BLaER1 treated with 17β-estradiol and CSF1 and Interleukin-3, amounts not matched to agents 10 nM and 100 nM (cell line): ENCODE results near the gene TNPO2.
A peak's percentile ranks its signal among the peaks of the same experiment; 100 is the strongest.

Source experiments
- H3K27ac ChIP-seq, 11 experiments: shearing (Covaris generic); formaldehyde crosslinking; 2 replicates each; pipeline ENCODE4 v1.8.1; 2022
- H3K27me3 ChIP-seq, 11 experiments: shearing (Covaris generic); formaldehyde crosslinking; 2 replicates each; pipeline ENCODE4 v1.8.1; 2022
- H3K36me3 ChIP-seq, 11 experiments: shearing (Covaris generic); formaldehyde crosslinking; 2 replicates each; pipeline ENCODE4 v1.8.1; 2022
- H3K4me1 ChIP-seq, 10 experiments: shearing (Covaris generic); formaldehyde crosslinking; 2 replicates each; pipeline ENCODE4 v1.8.1; 2022
- H3K4me2 ChIP-seq, 11 experiments: shearing (Covaris generic); formaldehyde crosslinking; 2 replicates each; pipeline ENCODE4 v1.8.1; 2022
- H3K4me3 ChIP-seq, 10 experiments: shearing (Covaris generic); formaldehyde crosslinking; 2 replicates each; pipeline ENCODE4 v1.8.1; 2022
- H3K9ac ChIP-seq, 11 experiments: shearing (Covaris generic); formaldehyde crosslinking; 2 replicates each; pipeline ENCODE4 v1.8.1; 2022
- H3K9me3 ChIP-seq, 11 experiments: shearing (Covaris generic); formaldehyde crosslinking; replicated peaks in 1 of 11; 2 replicates each; pipeline ENCODE4 v1.8.1; 2022
- H4K20me1 ChIP-seq, 11 experiments: shearing (Covaris generic); formaldehyde crosslinking; 2 replicates each; pipeline ENCODE4 v1.8.1; 2022
- Cebpa-rat ChIP-seq, 11 experiments: shearing (Covaris generic); IDR thresholded peaks; 2 replicates each; pipeline ENCODE4 v1.8.1; 2022

Gene TNPO2

DNA sequence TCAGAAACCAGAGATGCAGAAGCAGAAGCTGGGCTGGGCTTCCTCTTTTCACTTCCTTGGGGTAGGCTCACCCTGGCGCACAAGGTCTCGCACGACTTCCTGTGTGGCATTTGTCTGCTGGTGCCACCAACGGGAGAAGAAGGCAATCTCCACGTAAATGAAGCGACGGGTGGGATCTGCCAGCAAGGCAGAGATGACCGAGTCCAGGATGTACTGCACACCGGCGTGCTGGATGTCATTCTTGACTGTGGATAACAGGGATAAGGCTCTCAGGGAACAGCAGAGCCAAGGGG is 58.5 kb downstream of the TNPO2 start:
- H3K9me3 ChIP-seq = no peaks in the 10 kb centered on the region
- peak overlapping the region; percentile 50 to 99 (median 82); a peak in 21 of 22 replicates for H3K27ac ChIP-seq
- H3K4me3 ChIP-seq = peak overlapping the region; percentile 75 to 96 (median 88)
- H3K4me2 ChIP-seq = peak overlapping the region; percentile 96 to 100 (median 99)
- peaks cover 0 to 19% (median 2%) of the 10 kb centered on the region in 11 experiments; a peak in 8 of 22 replicates for H4K20me1 ChIP-seq
- no peaks in the 10 kb centered on the region for H3K27me3 ChIP-seq
- H3K9ac ChIP-seq = peak overlapping the region; percentile 84 to 99 (median 95); a peak in 21 of 22 replicates
- H3K4me1 ChIP-seq = peaks cover 41 to 47% (median 45%) of the 10 kb centered on the region in 10 experiments
- H3K36me3 ChIP-seq = peaks cover 47 to 59% (median 55%) of the 10 kb centered on the region in 11 experiments
- TF ChIP-seq Cebpa-rat (IDR thresholded peaks at IDR 0.05) = no peak

DNA sequence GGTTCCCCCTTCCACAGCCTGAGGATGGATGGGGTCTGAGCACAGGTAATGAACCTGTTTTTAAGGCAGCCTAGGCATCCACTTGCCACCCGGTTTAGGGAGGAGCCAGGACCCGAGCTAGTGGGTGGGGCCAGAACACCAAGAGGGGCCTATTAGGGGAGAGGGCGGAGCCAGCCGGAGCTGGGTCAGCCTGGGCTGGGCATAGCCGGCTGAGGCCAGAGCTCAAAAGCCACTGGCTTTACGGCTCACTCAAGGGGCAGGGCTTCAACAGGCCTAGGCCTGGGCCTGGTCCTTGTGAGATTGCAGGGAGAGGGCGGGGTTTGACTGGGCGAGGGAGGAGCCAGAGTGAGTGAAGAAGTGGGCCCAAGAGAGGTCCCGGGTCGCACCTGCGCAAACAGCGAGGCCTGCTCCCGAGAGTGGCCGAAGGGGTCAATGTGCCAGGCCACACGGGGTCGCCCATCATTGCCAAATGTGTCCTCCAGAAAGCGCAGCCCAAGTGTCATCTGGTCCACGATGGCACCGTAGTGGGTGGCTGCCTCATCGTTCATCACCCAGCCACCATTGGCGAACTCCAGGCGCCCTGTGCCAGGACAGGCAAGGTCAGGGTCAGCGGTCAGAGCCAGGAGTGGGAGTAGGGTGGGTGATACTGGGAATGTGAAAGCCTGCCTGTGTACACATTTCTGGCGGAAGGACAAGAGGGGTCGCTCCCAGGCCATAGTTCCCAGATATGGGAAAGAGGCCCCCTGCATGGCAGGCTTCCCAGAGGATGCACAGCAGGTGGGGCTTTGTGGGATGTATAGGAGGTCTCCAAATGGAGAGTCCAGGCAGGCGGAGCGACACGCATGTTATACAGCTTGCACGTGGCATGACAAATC is 59.1 kb downstream of the TNPO2 start:
- H3K4me2 ChIP-seq = peak overlapping the region; percentile 96 to 100 (median 99)
- peaks cover 53 to 64% (median 61%) of the 10 kb centered on the region in 11 experiments for H3K36me3 ChIP-seq
- H3K4me3 ChIP-seq = peak overlapping the region in 4 of 10 experiments; percentile 9 to 86 (median 56); a peak in 4 of 20 replicates
- H4K20me1 ChIP-seq = peaks cover 0 to 16% (median 0%) of the 10 kb centered on the region in 11 experiments; a peak in 8 of 22 replicates
- no peaks in the 10 kb centered on the region for H3K27me3 ChIP-seq
- no peaks in the 10 kb centered on the region for H3K9me3 ChIP-seq
- no peak for TF ChIP-seq Cebpa-rat (IDR thresholded peaks at IDR 0.05)
- H3K9ac ChIP-seq = peak overlapping the region; percentile 22 to 95 (median 58); a peak in 16 of 22 replicates
- H3K27ac ChIP-seq = peak overlapping the region; percentile 25 to 99 (median 81); a peak in 21 of 22 replicates
- peaks cover 39 to 44% (median 41%) of the 10 kb centered on the region in 10 experiments for H3K4me1 ChIP-seq

DNA sequence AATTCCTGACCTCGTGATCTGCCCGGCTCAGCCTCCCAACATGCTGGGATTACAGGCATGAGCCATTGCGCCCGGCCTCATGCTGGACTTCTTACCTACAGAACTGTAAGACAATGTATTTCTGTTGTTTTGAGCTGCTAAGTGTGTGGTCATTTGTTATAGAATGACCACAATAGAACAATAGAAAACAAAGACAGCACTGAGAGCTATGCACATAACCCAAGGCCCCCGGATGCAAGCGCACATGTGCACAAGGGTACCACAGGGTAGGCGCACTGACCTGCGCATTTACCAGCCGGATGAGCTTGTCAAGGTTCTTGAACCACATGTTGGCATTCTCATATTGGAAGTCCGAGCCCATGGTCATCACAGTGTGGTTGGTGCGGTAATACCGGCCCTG is 62.8 kb downstream of the TNPO2 start:
- no peaks in the 10 kb centered on the region for H3K27me3 ChIP-seq
- peaks cover 88 to 90% (median 90%) of the 10 kb centered on the region in 11 experiments for H3K36me3 ChIP-seq
- no peak overlapping the region for H3K4me2 ChIP-seq
- H3K9ac ChIP-seq = no peak overlapping the region
- H3K4me3 ChIP-seq = no peak overlapping the region
- peaks cover 18 to 24% (median 19%) of the 10 kb centered on the region in 10 experiments for H3K4me1 ChIP-seq
- peaks cover 0 to 4% (median 0%) of the 10 kb centered on the region in 11 experiments; a peak in 2 of 22 replicates for H3K9me3 ChIP-seq
- no peak for TF ChIP-seq Cebpa-rat (IDR thresholded peaks at IDR 0.05)
- H3K27ac ChIP-seq = no peak overlapping the region
- H4K20me1 ChIP-seq = peaks cover 0 to 27% (median 0%) of the 10 kb centered on the region in 11 experiments; a peak in 8 of 22 replicates

DNA sequence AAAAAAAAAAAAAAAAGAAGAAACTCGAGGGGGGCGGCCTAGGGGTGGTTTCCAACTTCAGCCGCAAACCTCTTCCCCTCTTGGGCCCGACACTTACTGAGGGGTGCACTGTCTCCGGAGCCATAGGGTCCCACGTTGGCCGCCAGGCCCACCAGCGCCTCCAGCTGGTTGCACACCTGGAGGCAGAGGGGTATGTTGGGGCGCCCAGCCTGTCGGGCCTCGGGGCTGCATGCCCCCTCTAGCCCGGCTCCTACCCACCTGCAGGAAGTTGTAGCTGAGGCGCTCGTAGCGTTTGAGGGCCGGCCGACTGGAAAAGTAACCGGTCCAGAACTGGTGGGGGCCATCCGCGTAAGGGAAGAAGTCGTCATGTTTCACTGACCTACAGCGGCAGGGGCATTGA is 65.8 kb downstream of the TNPO2 start:
- H3K9me3 ChIP-seq = peaks cover 0 to 4% (median 0%) of the 10 kb centered on the region in 11 experiments; a peak in 2 of 22 replicates
- H3K4me3 ChIP-seq = no peak overlapping the region
- H3K4me2 ChIP-seq = no peak overlapping the region
- no peak for TF ChIP-seq Cebpa-rat (IDR thresholded peaks at IDR 0.05)
- H3K9ac ChIP-seq = no peak overlapping the region
- H3K27ac ChIP-seq = no peak overlapping the region
- peaks cover 0 to 40% (median 0%) of the 10 kb centered on the region in 11 experiments; a peak in 7 of 22 replicates for H4K20me1 ChIP-seq
- no peaks in the 10 kb centered on the region for H3K27me3 ChIP-seq
- peaks cover 92 to 100% (median 99%) of the 10 kb centered on the region in 11 experiments for H3K36me3 ChIP-seq
- no peaks in the 10 kb centered on the region for H3K4me1 ChIP-seq

DNA sequence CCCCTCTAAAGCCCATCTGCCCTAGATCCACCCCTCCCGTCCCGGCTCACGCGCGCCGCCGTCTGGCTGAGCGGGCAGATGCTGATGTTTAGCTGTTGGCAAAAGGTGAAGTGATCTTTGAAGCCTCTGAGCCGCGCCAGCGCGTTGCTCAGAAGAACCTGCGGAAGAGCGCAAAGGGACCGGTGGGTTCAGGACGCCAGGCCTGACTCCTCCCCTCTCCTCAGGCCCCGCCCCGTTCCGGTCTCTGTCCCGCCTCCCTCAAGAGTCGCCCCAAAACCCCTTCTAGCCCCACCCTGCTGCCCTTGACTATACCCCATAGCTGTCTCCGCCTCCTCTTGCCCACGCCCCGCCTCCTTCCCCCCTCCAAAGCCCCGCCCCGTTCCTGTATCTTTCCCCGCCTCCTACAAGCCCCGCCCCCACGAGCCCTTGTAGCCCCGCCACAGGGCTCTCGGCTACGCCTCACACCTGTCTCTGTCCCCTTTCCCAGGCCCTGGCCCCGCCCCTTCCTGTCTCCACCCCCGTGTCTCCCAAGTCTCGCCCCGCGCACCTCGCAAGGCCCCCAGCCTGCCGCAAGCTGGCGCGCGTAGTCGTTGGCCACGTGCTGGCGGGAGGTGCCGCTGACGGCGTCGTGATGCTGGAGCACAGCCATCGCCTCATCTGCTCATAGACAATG is 66.7 kb downstream of the TNPO2 start:
- Histone ChIP-seq H3K9ac (no peak overlapping the region), H3K4me2 (no peak overlapping the region), H3K27ac (no peak overlapping the region), H3K4me3 (no peak overlapping the region), H3K27me3 (no peaks in the 10 kb centered on the region), H4K20me1 (peaks cover 0 to 40% (median 0%) of the 10 kb centered on the region in 11 experiments; a peak in 7 of 22 replicates), H3K4me1 (no peaks in the 10 kb centered on the region), H3K36me3 (peaks cover 90 to 100% (median 99%) of the 10 kb centered on the region in 11 experiments), H3K9me3 (peaks cover 0 to 4% (median 0%) of the 10 kb centered on the region in 11 experiments; a peak in 2 of 22 replicates)
- no peak for TF ChIP-seq Cebpa-rat (IDR thresholded peaks at IDR 0.05)

DNA sequence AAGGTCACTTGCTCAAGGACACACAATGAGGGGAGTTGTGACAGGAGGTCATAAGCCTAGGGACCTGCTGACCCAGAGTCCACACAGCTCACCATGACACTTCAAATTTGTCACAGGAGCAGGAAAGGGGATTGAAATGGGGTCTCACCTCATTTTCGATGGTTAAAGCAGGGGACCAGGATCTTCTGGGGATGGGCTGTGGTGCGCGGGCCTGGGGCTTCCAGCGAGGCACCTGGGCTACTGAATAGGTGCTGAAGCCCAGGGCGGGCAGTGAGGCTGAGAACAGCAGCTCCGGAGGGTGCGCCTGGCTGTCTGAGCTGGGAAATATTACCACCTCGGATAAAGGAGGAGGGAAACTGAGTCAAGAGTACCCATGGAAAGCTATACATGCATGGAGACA is 68.2 kb downstream of the TNPO2 start:
- no peaks in the 10 kb centered on the region for H3K27me3 ChIP-seq
- peaks cover 0 to 4% (median 0%) of the 10 kb centered on the region in 11 experiments; a peak in 2 of 22 replicates for H3K9me3 ChIP-seq
- H3K36me3 ChIP-seq = peaks cover 90 to 100% (median 98%) of the 10 kb centered on the region in 11 experiments
- no peak overlapping the region for H3K27ac ChIP-seq
- H3K4me3 ChIP-seq = no peak overlapping the region
- no peak overlapping the region for H3K4me2 ChIP-seq
- TF ChIP-seq Cebpa-rat (IDR thresholded peaks at IDR 0.05) = no peak
- peaks cover 0 to 29% (median 0%) of the 10 kb centered on the region in 11 experiments; a peak in 7 of 22 replicates for H4K20me1 ChIP-seq
- no peak overlapping the region for H3K9ac ChIP-seq
- no peaks in the 10 kb centered on the region for H3K4me1 ChIP-seq

DNA sequence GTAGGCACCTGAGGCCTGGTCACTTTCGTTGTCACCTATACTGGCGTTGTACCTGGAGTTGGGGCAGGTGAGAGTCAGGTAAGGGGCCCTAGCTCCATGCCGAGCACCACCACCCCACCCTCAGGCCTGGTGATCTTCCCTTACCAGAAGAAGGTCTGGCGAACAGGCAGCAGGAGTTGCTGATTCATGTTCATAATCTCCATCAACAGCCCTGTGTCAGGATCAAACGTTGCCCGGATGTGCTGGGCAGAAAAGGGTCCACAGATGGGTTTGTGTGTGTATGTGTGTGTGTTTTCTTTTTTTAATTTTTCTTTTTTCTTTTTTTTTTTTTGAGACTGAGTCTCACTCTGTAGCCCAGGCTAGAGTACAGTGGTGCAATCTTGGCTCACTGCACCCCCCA is 71.5 kb downstream of the TNPO2 start:
- Histone ChIP-seq H3K27me3 (no peaks in the 10 kb centered on the region), H3K27ac (no peak overlapping the region; a peak in 1 of 22 replicates), H4K20me1 (peaks cover 0 to 24% (median under 1%) of the 10 kb centered on the region in 11 experiments; a peak in 7 of 22 replicates), H3K4me3 (no peak overlapping the region), H3K4me2 (no peak overlapping the region), H3K9me3 (peaks cover 0 to 6% (median 0%) of the 10 kb centered on the region in 11 experiments; a peak in 5 of 22 replicates), H3K36me3 (peaks cover 59 to 95% (median 83%) of the 10 kb centered on the region in 11 experiments), H3K9ac (no peak overlapping the region), H3K4me1 (peaks cover 0 to 9% (median 2%) of the 10 kb centered on the region in 10 experiments; a peak in 15 of 20 replicates)
- TF ChIP-seq Cebpa-rat (IDR thresholded peaks at IDR 0.05) = no peak

DNA sequence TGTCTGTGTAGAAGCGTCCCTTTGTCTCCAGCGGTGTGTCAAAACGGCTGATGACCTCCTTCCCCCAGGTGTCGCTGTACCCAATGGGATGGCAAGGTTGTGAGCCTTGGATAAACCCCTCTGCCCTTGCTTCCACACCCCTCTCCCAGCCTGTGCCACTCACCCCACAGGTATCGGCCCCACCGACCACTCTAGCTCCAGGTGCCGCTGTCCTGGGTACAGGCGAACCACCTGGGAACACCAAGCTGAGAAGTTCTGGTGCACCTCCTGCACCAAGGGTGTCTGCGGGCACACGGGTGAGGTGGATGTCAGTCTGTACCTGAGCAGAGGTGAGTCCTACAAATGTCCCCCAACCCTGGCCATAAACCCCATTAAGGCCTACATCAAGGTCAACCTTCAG is 73.8 kb downstream of the TNPO2 start:
- H3K27ac ChIP-seq = no peak overlapping the region
- TF ChIP-seq Cebpa-rat (IDR thresholded peaks at IDR 0.05) = no peak
- no peak overlapping the region for H3K4me3 ChIP-seq
- no peak overlapping the region for H3K9ac ChIP-seq
- no peak overlapping the region for H3K4me2 ChIP-seq
- peaks cover 36 to 95% (median 66%) of the 10 kb centered on the region in 11 experiments for H3K36me3 ChIP-seq
- H4K20me1 ChIP-seq = peaks cover 0 to 18% (median 0%) of the 10 kb centered on the region in 11 experiments; a peak in 5 of 22 replicates
- H3K27me3 ChIP-seq = no peaks in the 10 kb centered on the region
- H3K4me1 ChIP-seq = peaks cover 0 to 21% (median 13%) of the 10 kb centered on the region in 10 experiments; a peak in 16 of 20 replicates
- H3K9me3 ChIP-seq = peaks cover 0 to 6% (median 0%) of the 10 kb centered on the region in 11 experiments; a peak in 5 of 22 replicates
